Astrocyte (in vitro differentiated cells and primary cell): ENCODE results near the gene HS6ST3. TPM values are rescaled to one million over a fixed set of nuclear protein-coding genes. Genes with fewer than 3 reads are reported as not detected.

ENCODE experiments used
- DNase-seq: peaks from one replicate; pipeline ENCODE4 v3.0.0-alpha.2; 2010; ENCODE audit warnings: low read depth
- FAIRE-seq: peaks from 2 replicates; lab custom pipeline; 2011; peaks lifted over from hg19 to GRCh38; lab: Jason Lieb, UNC
- H2AFZ ChIP-seq: 2 replicates; pipeline ENCODE4 v1.6.0; 2012; ENCODE audit warnings: low read depth, low read length, inconsistent platforms
- H3K27ac ChIP-seq: 2 replicates; pipeline ENCODE4 v1.5.1; 2011; ENCODE audit warnings: low read depth, low read length, inconsistent platforms
- H3K27me3 ChIP-seq: 2 replicates; pipeline ENCODE4 v1.6.0; 2011; ENCODE audit warnings: low read length, inconsistent platforms; ENCODE audit not compliant: insufficient read depth
- H3K36me3 ChIP-seq: 2 replicates; pipeline ENCODE4 v1.5.1; 2011; ENCODE audit warnings: low read length, inconsistent platforms; ENCODE audit not compliant: insufficient read depth
- H3K4me1 ChIP-seq: 2 replicates; pipeline ENCODE4 v1.5.1; 2011; ENCODE audit warnings: low read length, inconsistent platforms; ENCODE audit not compliant: insufficient read depth
- H3K4me2 ChIP-seq: 2 replicates; pipeline ENCODE4 v1.6.0; 2012; ENCODE audit warnings: low read length, inconsistent platforms
- H3K4me3 ChIP-seq: 2 replicates; pipeline ENCODE4 v1.5.1; 2011; ENCODE audit warnings: low read depth, mild to moderate bottlenecking, low read length, inconsistent platforms; ENCODE audit not compliant: insufficient read depth
- H3K79me2 ChIP-seq: 2 replicates; pipeline ENCODE4 v1.6.0; 2012; ENCODE audit warnings: mild to moderate bottlenecking, low read length, inconsistent platforms; ENCODE audit not compliant: insufficient read depth
- H3K9ac ChIP-seq: 2 replicates; pipeline ENCODE4 v1.6.0; 2012; ENCODE audit warnings: mild to moderate bottlenecking, low read length, inconsistent platforms
- H3K9me3 ChIP-seq: 2 replicates; pipeline ENCODE4 v1.5.1; 2012; ENCODE audit warnings: low read depth, mild to moderate bottlenecking, low read length, inconsistent platforms; ENCODE audit not compliant: insufficient read depth
- H4K20me1 ChIP-seq: 2 replicates; pipeline ENCODE4 v1.6.0; 2012; ENCODE audit warnings: low read length, inconsistent platforms; ENCODE audit not compliant: insufficient read depth
- H3K27ac Mint-ChIP-seq: one replicate; pipeline ENCODE4 v1.8.0; 2021; ENCODE audit warnings: mild to moderate bottlenecking, mixed read lengths; ENCODE audit not compliant: unreplicated experiment
- H3K27me3 Mint-ChIP-seq: one replicate; pipeline ENCODE4 v1.8.0; 2021; ENCODE audit warnings: low read depth, mixed read lengths; ENCODE audit not compliant: unreplicated experiment
- H3K36me3 Mint-ChIP-seq: one replicate; pipeline ENCODE4 v1.8.0; 2021; ENCODE audit warnings: low read depth, mixed read lengths; ENCODE audit not compliant: unreplicated experiment
- H3K4me1 Mint-ChIP-seq: one replicate; pipeline ENCODE4 v1.8.0; 2021; ENCODE audit warnings: low read depth, mixed read lengths; ENCODE audit not compliant: unreplicated experiment
- H3K4me3 Mint-ChIP-seq: one replicate; pipeline ENCODE4 v1.8.0; 2021; ENCODE audit warnings: mild to moderate bottlenecking, moderate library complexity, mixed read lengths; ENCODE audit not compliant: unreplicated experiment
- H3K9me3 Mint-ChIP-seq: one replicate; pipeline ENCODE4 v1.8.0; 2021; ENCODE audit warnings: mild to moderate bottlenecking, mixed read lengths; ENCODE audit not compliant: unreplicated experiment
- EZH2 ChIP-seq: IDR thresholded peaks from 2 replicates; pipeline ENCODE4 v1.6.1; 2012; ENCODE audit warnings: mild to moderate bottlenecking, low read length, inconsistent platforms; ENCODE audit not compliant: insufficient read depth
- total RNA-seq: library from RNA; stranded (reverse); gene quantifications from 2 replicates; pipeline ENCODE4 v1.2.1, GENCODE V29; 2021
- TF ChIP-seq, protein P1 (sequence below): IDR thresholded peaks from 2 replicates; pipeline ENCODE4 v1.5.1; 2011; ENCODE audit warnings: low read depth, mild to moderate bottlenecking, inconsistent platforms, low read length, moderate library complexity; ENCODE audit not compliant: insufficient read depth

The HS6ST3 gene
- total RNA-seq, 1 donor from 2014 or later = 0.07 TPM

DNA sequence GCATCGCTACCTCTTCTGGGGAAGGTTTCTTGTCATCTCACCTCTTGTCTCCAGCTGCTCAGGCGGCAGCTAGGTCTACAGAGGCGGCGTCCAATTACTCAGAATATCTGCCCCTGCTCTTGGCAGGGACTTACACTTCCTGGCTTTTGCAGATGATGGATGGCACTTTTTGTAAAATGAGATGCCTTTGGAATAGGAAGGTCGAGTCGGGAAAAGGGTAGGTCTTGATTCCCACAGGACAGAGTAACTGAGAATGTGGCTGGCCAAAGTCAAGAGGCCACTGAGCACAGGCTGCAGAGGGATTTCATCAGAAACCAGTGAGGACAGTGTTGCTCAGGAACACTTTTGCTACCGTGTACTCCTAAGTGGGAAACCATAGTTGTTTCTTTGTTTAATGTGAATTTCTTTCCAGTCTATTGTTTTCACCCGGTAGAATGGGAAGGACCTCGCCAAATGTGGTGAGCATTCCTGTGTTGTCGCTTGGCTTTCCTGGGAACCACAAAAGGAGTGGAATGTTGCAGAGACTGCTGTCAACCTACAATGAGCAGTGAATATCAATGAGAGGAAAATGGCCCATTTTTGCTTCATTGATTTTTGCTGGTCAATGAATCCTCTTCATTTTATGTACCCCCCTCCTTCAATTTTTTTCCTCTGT, 383.7 kb downstream of the HS6ST3 start:
- Histone ChIP-seq H3K79me2 (no peaks in the 10 kb centered on the region), H3K4me1 (peaks cover 6% of the 10 kb centered on the region), H3K4me2 (peak overlapping the region; percentile 50), H4K20me1 (no peaks in the 10 kb centered on the region), H3K36me3 (no peaks in the 10 kb centered on the region), H2AFZ (no peak overlapping the region), H3K27me3 (no peaks in the 10 kb centered on the region), H3K4me3 (no peak overlapping the region), H3K27ac (no peak overlapping the region), H3K9ac (no peak overlapping the region), H3K9me3 (no peaks in the 10 kb centered on the region)
- peaks cover 8% of the 10 kb centered on the region for H3K4me1 Mint-ChIP-seq
- no peaks in the 10 kb centered on the region for H3K9me3 Mint-ChIP-seq
- TF ChIP-seq, protein P1, sequence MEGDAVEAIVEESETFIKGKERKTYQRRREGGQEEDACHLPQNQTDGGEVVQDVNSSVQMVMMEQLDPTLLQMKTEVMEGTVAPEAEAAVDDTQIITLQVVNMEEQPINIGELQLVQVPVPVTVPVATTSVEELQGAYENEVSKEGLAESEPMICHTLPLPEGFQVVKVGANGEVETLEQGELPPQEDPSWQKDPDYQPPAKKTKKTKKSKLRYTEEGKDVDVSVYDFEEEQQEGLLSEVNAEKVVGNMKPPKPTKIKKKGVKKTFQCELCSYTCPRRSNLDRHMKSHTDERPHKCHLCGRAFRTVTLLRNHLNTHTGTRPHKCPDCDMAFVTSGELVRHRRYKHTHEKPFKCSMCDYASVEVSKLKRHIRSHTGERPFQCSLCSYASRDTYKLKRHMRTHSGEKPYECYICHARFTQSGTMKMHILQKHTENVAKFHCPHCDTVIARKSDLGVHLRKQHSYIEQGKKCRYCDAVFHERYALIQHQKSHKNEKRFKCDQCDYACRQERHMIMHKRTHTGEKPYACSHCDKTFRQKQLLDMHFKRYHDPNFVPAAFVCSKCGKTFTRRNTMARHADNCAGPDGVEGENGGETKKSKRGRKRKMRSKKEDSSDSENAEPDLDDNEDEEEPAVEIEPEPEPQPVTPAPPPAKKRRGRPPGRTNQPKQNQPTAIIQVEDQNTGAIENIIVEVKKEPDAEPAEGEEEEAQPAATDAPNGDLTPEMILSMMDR = no peak
- no peak for TF ChIP-seq EZH2
- peaks cover 8% of the 10 kb centered on the region for H3K27me3 Mint-ChIP-seq
- H3K27ac Mint-ChIP-seq = no peak overlapping the region
- DNase-seq (peak; percentile 48), FAIRE-seq (no peak)
- H3K4me3 Mint-ChIP-seq = no peak overlapping the region
- H3K36me3 Mint-ChIP-seq = no peaks in the 10 kb centered on the region

DNA sequence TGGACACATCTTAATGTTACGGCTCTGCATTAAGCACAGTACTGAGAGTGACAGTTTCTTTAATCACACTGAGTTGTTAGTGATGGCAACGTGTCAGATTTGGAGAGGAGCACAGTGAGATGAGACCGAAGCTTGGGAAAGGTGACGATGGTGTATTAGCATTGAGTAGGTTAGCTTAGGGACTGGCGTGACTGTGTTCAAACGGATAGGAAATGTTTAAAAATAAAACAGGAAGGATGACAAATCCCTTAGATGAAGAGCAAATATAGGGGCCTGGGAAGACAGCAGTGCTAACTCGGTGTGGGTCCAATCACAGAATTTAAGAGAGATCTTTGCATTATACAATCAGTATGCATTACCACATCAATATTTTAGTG, 384.3 kb downstream of the HS6ST3 start:
- H3K9me3 Mint-ChIP-seq = no peaks in the 10 kb centered on the region

DNA sequence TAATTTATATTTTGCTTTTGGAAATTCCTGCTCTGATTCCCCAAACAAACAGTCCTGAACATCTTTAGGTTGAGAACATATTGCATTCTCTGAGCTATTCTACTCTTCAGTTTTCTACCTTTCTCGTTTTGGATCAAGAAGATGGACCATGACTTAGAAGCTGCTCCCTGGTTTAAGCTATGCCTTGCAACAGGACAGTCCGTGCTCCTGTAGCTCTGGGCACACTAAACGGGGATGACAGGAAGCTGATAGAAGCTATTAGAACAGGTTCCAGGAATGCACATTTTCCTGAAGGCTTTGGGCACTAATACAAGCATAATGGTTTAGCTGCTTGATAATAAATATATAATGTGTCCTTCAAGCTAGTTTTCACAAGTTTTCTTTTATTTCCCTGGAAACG, 385.2 kb downstream of the HS6ST3 start:
- Histone ChIP-seq H3K27me3 (no peaks in the 10 kb centered on the region), H3K4me3 (no peak overlapping the region), H3K4me2 (no peak overlapping the region), H3K36me3 (no peaks in the 10 kb centered on the region), H3K9ac (no peak overlapping the region), H3K4me1 (peaks cover 6% of the 10 kb centered on the region), H4K20me1 (no peaks in the 10 kb centered on the region), H3K27ac (no peak overlapping the region), H3K79me2 (no peaks in the 10 kb centered on the region), H2AFZ (no peak overlapping the region), H3K9me3 (no peaks in the 10 kb centered on the region)
- no peak for TF ChIP-seq EZH2
- TF ChIP-seq, protein P1 = no peak
- DNase-seq (no peak), FAIRE-seq (no peak)
- no peak overlapping the region for H3K4me3 Mint-ChIP-seq
- H3K9me3 Mint-ChIP-seq = no peaks in the 10 kb centered on the region
- peaks cover 8% of the 10 kb centered on the region for H3K4me1 Mint-ChIP-seq
- H3K27ac Mint-ChIP-seq = no peak overlapping the region
- no peaks in the 10 kb centered on the region for H3K36me3 Mint-ChIP-seq
- peaks cover 8% of the 10 kb centered on the region for H3K27me3 Mint-ChIP-seq

More for the DNA sequence above, 384.3 kb downstream of the HS6ST3 start:
- Mint-ChIP-seq H3K36me3 (no peaks in the 10 kb centered on the region), H3K4me3 (no peak overlapping the region), H3K4me1 (peaks cover 8% of the 10 kb centered on the region), H3K27ac (no peak overlapping the region), H3K27me3 (peaks cover 8% of the 10 kb centered on the region)
- FAIRE-seq (no peak), DNase-seq (no peak)
- no peak overlapping the region for H3K9ac ChIP-seq
- H4K20me1 ChIP-seq = no peaks in the 10 kb centered on the region
- no peaks in the 10 kb centered on the region for H3K9me3 ChIP-seq
- H3K27me3 ChIP-seq = no peaks in the 10 kb centered on the region
- no peak overlapping the region for H3K4me3 ChIP-seq
- no peaks in the 10 kb centered on the region for H3K79me2 ChIP-seq
- H3K4me1 ChIP-seq = peaks cover 6% of the 10 kb centered on the region
- no peak for TF ChIP-seq EZH2
- TF ChIP-seq, protein P1 = no peak
- no peaks in the 10 kb centered on the region for H3K36me3 ChIP-seq
- peak overlapping the region; percentile 50 for H3K4me2 ChIP-seq
- no peak overlapping the region for H2AFZ ChIP-seq
- H3K27ac ChIP-seq = no peak overlapping the region
